WERI-Rb-1 (cell line): ENCODE measurements around the gene AGPAT3.

Experiments
- DNase-seq: peaks from one replicate; pipeline ENCODE4 v3.0.0-alpha.2; 2020
- H3K27ac ChIP-seq: fragments of 250-450 bp; sonication (Bioruptor Pico); 2 replicates; pipeline ENCODE4 v1.5.1; 2020; ENCODE audit warnings: mild to moderate bottlenecking, moderate library complexity
- H3K27me3 ChIP-seq: fragments of 250-450 bp; sonication (Bioruptor Pico); 2 replicates; pipeline ENCODE4 v1.5.1; 2021; ENCODE audit warnings: mild to moderate bottlenecking, low read depth, moderate library complexity; ENCODE audit not compliant: insufficient read depth, severe bottlenecking
- H3K36me3 ChIP-seq: fragments of 250-450 bp; sonication (Bioruptor Pico); 2 replicates; pipeline ENCODE4 v1.5.1; 2020; ENCODE audit warnings: mild to moderate bottlenecking, moderate library complexity
- H3K4me3 ChIP-seq: 2 replicates; pipeline ENCODE4 v1.5.1; 2011; ENCODE audit warnings: low read depth, mild to moderate bottlenecking, control low read depth, low read length
- H3K9me3 ChIP-seq: fragments of 250-450 bp; sonication (Bioruptor Pico); 2 replicates; pipeline ENCODE4 v1.5.1; 2021; ENCODE audit warnings: mild to moderate bottlenecking, moderate library complexity; ENCODE audit not compliant: severe bottlenecking
- CTCF ChIP-seq: IDR thresholded peaks from 2 replicates; pipeline ENCODE4 v1.5.1; 2011; ENCODE audit warnings: low read depth, mild to moderate bottlenecking, control low read depth, inconsistent platforms, low read length

AGPAT3 gene

GRCh38 chr21:43881935-43882334 lies 16.9 kb downstream of the AGPAT3 start:
- Histone ChIP-seq H3K4me3 (no peak overlapping the region), H3K9me3 (no peaks in the 10 kb centered on the region), H3K36me3 (peaks cover under 1% of the 10 kb centered on the region), H3K27me3 (no peaks in the 10 kb centered on the region), H3K27ac (no peak overlapping the region)
- no peak for DNase-seq
- no peak for TF ChIP-seq CTCF

DNA sequence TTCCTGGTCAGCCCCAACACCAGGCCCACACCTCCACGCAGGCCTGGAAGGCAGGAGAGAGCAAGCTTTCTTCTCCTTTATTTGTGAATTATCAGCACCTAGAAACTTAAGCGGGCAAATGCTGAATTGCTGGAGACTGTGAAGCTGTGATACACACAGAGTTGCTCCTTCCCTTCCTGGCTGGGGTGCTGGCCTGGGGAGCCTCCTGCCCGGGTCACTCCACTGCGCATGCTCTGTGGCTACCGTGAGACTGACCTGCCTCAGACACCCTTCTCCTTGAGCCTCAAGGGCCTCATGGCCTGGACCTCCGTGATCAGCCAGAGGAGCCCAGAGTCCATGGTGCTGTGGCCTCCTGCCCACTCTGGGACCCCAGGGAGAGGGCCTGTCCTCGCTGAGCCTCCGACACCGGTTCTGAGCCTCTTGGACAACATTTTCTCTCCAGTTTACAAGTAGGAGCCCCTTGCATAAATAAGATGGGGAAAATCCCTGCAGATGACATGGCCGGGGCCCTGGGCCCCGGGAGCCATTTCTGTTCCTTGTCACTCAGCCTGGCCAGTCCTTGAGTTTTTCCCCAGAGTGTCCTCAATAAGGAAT lies 18.0 kb downstream of the AGPAT3 start:
- H3K27me3 ChIP-seq: no peaks in the 10 kb centered on the region
- H3K27ac ChIP-seq: no peak overlapping the region
- peaks cover 3% of the 10 kb centered on the region for H3K36me3 ChIP-seq
- DNase-seq: no peak
- H3K9me3 ChIP-seq: no peaks in the 10 kb centered on the region
- TF ChIP-seq CTCF: no peak
- no peak overlapping the region for H3K4me3 ChIP-seq

DNA sequence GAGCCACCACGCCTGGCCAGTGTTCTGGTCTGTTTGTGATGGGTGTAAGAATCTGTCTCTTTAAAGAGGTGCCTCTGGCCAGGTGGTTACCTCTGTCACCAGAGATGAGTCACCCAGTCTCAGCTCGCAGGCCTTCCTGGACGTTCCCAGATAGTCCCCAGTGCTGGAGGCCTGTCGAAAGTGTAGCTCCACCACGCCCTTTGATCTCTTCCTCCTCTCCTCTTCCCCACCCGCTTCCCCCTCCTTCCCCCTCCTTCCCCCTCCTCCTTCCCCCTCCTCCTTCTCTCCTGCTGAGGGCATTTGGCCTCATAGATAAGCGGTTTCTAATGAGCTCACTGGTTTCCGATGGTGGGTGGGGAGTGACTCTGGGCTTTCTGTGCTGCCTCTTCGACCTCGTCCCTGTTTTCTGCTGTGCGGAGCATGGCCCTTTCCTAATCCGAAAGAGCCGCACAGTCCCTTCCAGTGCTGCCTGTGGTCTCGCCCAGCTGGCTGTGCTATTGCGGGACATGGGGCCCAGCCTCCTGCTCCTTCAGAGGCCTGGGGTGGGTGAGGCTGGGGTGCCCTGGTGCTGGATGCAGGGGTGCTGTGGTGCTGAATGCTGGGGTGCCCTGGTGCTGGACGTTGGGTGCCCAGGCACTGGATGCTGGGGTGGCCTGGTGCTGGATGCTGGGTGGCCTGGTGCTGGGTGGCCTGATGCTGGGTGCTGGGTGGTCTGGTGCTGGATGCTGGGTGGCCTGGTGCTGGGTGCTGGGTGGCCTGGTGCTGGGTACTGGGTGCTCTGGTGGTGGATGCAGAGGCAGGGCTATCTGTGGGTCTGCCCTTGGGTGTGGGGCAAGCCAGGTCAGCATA lies 19.2 kb downstream of the AGPAT3 start:
- Histone ChIP-seq H3K27me3 (no peaks in the 10 kb centered on the region), H3K27ac (peak overlapping the region; percentile 81), H3K4me3 (peak overlapping the region; percentile 16), H3K36me3 (peaks cover 3% of the 10 kb centered on the region), H3K9me3 (no peaks in the 10 kb centered on the region)
- peak; percentile 86 for DNase-seq
- no peak for TF ChIP-seq CTCF

DNA sequence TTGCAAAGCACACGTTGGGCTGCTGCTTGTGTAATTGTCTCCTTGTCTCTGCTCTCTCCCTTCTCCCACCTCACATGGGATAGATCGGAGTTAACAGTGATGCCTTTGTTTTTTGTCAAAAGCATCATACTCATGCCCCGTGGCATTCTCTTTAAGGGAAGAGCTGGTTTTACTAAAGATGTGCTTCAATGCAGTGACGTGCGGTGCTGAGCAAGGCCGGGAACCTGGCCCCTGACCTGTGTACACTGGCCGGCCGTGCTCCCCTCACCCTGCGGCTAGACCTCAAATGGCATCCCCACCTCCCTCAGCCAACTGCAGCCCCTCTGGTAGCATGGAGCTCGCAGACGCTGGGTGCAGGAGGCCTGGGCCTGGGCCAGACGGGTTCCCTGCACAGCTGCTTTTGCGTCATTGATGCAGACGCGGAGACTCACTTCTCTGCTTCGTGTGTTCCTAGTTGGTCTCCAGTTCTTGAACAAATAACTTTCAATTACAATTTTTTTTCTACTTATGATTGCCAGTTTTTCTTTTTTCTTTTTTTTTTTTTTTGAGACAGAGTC lies 19.9 kb downstream of the AGPAT3 start:
- H3K27ac ChIP-seq: peak overlapping the region; percentile 81
- no peak overlapping the region for H3K4me3 ChIP-seq
- no peaks in the 10 kb centered on the region for H3K27me3 ChIP-seq
- no peak for TF ChIP-seq CTCF
- DNase-seq: no peak
- H3K9me3 ChIP-seq: no peaks in the 10 kb centered on the region
- H3K36me3 ChIP-seq: peaks cover 10% of the 10 kb centered on the region

GRCh38 chr21:43885721-43886120 lies 20.7 kb downstream of the AGPAT3 start:
- no peak overlapping the region for H3K27ac ChIP-seq
- DNase-seq: no peak
- no peak overlapping the region for H3K4me3 ChIP-seq

More at GRCh38 chr21:43885721-43886120, 20.7 kb downstream of the AGPAT3 start:
- Histone ChIP-seq H3K36me3 (peaks cover 11% of the 10 kb centered on the region), H3K9me3 (no peaks in the 10 kb centered on the region), H3K27me3 (no peaks in the 10 kb centered on the region)
- no peak for TF ChIP-seq CTCF
